ENCODE measurements around the gene TMED6.
"Not testable (repeated sequence)": the region's sequence is repeated elsewhere in the genome, so short reads cannot be mapped to it uniquely, and the experiment has no call there.

The TMED6 gene

GRCh38 chr16:69296771-69297170 lies 54.8 kb downstream of the TMED6 start:
- DNase-seq: not testable (repeated sequence)

- no peak for DNase-seq
Measured at GRCh38 chr16:69294051-69294450, 57.5 kb downstream of the TMED6 start.

- DNase-seq: no peak
Measured at GRCh38 chr16:69293401-69293800, 58.2 kb downstream of the TMED6 start.
